Spleen (tissue), 3 donors: ENCODE results near the gene NMNAT3.
"Not testable (repeated sequence)": the region's sequence is repeated elsewhere in the genome, so short reads cannot be mapped to it uniquely, and the experiment has no call there.

Experiments
- POLR2A ChIP-seq, 3 donors: fragments of 450-650 bp; IDR thresholded peaks; one replicate each; pipeline ENCODE4 v1.5.1; 2017; ENCODE audit warnings: antibody characterized with exemption in 3 of 3, mild to moderate bottlenecking in 1 of 3
- POLR2AphosphoS5 ChIP-seq, 3 donors: sonication (generic); formaldehyde crosslinking; IDR thresholded peaks; one replicate each; pipeline ENCODE4 v1.5.1; 2017; ENCODE audit warnings: antibody characterized with exemption in 3 of 3

GRCh38 chr3:139583651-139584050 is 94.1 kb downstream of the NMNAT3 start:
- TF ChIP-seq POLR2AphosphoS5, POLR2A (IDR thresholded peaks at IDR 0.05): not testable (repeated sequence)
